Right ventricle myocardium superior (tissue), 1 donor: ENCODE data around the gene DPP3. TPM values are rescaled to one million over a fixed set of nuclear protein-coding genes. Genes with fewer than 3 reads are reported as not detected.
A peak's percentile ranks its signal among the peaks of the same experiment; 100 is the strongest.

Experiments
- ATAC-seq: fragments of 200-7000 bp; cut with Tn5 transposase; one replicate; pipeline ENCODE4 v1.9.1; 2020; ENCODE audit warnings: mild to moderate bottlenecking; ENCODE audit not compliant: poor library complexity
- DNase-seq: peaks from one replicate; pipeline ENCODE4 v3.0.0-alpha.2; 2020
- intact Hi-C: fragments of 100-400 bp; cut with DNase I; formaldehyde crosslinking; loops from one replicate; pipeline ENCODE4 v1.11.2; 2022
- total RNA-seq: library from RNA; stranded (reverse); fragmentation: NEBNext Ultra II Directional; extraction: Animal tissue kit (Norgen Biotek cat#: 25700); gene quantifications from one replicate; pipeline ENCODE4 v1.2.1, GENCODE V29; 2021
- donor health status: DM: no; HTN: yes; CAD: no; lungs with severe emphysema.

The DPP3 gene
- total RNA-seq, 1 donor from 2014 or later: 11.1 TPM

- DNase-seq (no peak), ATAC-seq (no peak)
- intact Hi-C loops: no loop called here
These were observed 3.9 kb upstream of the DPP3 start for GRCh38 chr11:66476173-66476840.

GRCh38 chr11:66476841-66477251 is 3.4 kb upstream of the DPP3 start:
- DNase-seq (no peak), ATAC-seq (no peak)
- intact Hi-C loops: no loop called here

- intact Hi-C loops: no loop called here
- ATAC-seq: no peak
These were observed 2.7 kb upstream of the DPP3 start for GRCh38 chr11:66477263-66478201.

GRCh38 chr11:66478729-66479393 is 1.4 kb upstream of the DPP3 start:
- intact Hi-C loops: no loop called here

More at GRCh38 chr11:66477263-66478201, 2.7 kb upstream of the DPP3 start:
- no peak for DNase-seq

GRCh38 chr11:66479394-66480116 is 679 bp upstream of the DPP3 start:
- peak; percentile 48 for ATAC-seq
- DNase-seq: peak; percentile 62
- intact Hi-C loops: no loop called here

More at GRCh38 chr11:66478729-66479393, 1.4 kb upstream of the DPP3 start:
- ATAC-seq (no peak), DNase-seq (no peak)

GRCh38 chr11:66484806-66485380 is 4.7 kb downstream of the DPP3 start:
- no peak for ATAC-seq
- DNase-seq: no peak
- intact Hi-C loops: no loop called here

- ATAC-seq (no peak), DNase-seq (no peak)
- intact Hi-C loops: no loop called here
These were observed 8.7 kb downstream of the DPP3 start for GRCh38 chr11:66488957-66489356.

- no peak for ATAC-seq
- DNase-seq: no peak
- intact Hi-C loops: no loop called here
These were observed 9.4 kb downstream of the DPP3 start for GRCh38 chr11:66489636-66490035.

- intact Hi-C loops: no loop called here
- DNase-seq (no peak), ATAC-seq (no peak)
These were observed 11.2 kb downstream of the DPP3 start for GRCh38 chr11:66491315-66491935.

GRCh38 chr11:66492161-66492865 is 12.1 kb downstream of the DPP3 start:
- intact Hi-C loops: no loop called here
- no peak for ATAC-seq
- no peak for DNase-seq

GRCh38 chr11:66493130-66493529 is 12.9 kb downstream of the DPP3 start:
- no peak for ATAC-seq
- intact Hi-C loops: no loop called here
- no peak for DNase-seq

- DNase-seq: no peak
- intact Hi-C loops: no loop called here
- ATAC-seq: no peak
These were observed 14.2 kb downstream of the DPP3 start for GRCh38 chr11:66494458-66494857.

GRCh38 chr11:66494935-66495334 is 14.7 kb downstream of the DPP3 start:
- no peak for DNase-seq
- intact Hi-C loops: no loop called here
- no peak for ATAC-seq

- intact Hi-C loops: no loop called here
- DNase-seq (no peak), ATAC-seq (no peak)
These were observed 15.2 kb downstream of the DPP3 start for GRCh38 chr11:66495401-66495854.

GRCh38 chr11:66497206-66497605 is 17.0 kb downstream of the DPP3 start:
- ATAC-seq: no peak
- intact Hi-C loops: no loop called here
- no peak for DNase-seq

GRCh38 chr11:66498506-66498905 is 18.3 kb downstream of the DPP3 start:
- ATAC-seq (no peak), DNase-seq (no peak)
- intact Hi-C loops: no loop called here

GRCh38 chr11:66505276-66505816 is 25.1 kb downstream of the DPP3 start:
- DNase-seq (no peak), ATAC-seq (no peak)
- intact Hi-C loops: no loop called here
